HEK293 (cell line): ENCODE results near the gene ARV1.

Experiments
- FEZF1 ChIP-seq: fragments of 450-650 bp; formaldehyde crosslinking; IDR thresholded peaks from 2 replicates; pipeline ENCODE4 v1.5.1; 2016; ENCODE audit warnings: missing biosample characterization, missing genetic modification characterization
- GFI1B ChIP-seq: fragments of 450-650 bp; formaldehyde crosslinking; IDR thresholded peaks from 2 replicates; pipeline ENCODE4 v1.5.1; 2016; ENCODE audit warnings: missing biosample characterization, missing genetic modification characterization
- IKZF3 ChIP-seq: fragments of 450-650 bp; IDR thresholded peaks from 2 replicates; pipeline ENCODE4 v1.5.0; 2018; ENCODE audit warnings: missing biosample characterization, mild to moderate bottlenecking, missing genetic modification characterization, moderate library complexity
- SCRT1 ChIP-seq: fragments of 450-650 bp; formaldehyde crosslinking; IDR thresholded peaks from 2 replicates; pipeline ENCODE4 v1.5.1; 2016; ENCODE audit warnings: missing biosample characterization, missing genetic modification characterization, borderline replicate concordance
- SETDB1 ChIP-seq: IDR thresholded peaks from one replicate; pipeline ENCODE4 v1.6.1; 2017; ENCODE audit warnings: mild to moderate bottlenecking, low read length, moderate library complexity, mixed read lengths; ENCODE audit not compliant: insufficient read length
- SP7 ChIP-seq: fragments of 450-650 bp; formaldehyde crosslinking; IDR thresholded peaks from 2 replicates; pipeline ENCODE4 v1.5.1; 2016; ENCODE audit warnings: missing biosample characterization, missing genetic modification characterization
- ZNF114 ChIP-seq: fragments of 450-650 bp; formaldehyde crosslinking; IDR thresholded peaks from 2 replicates; pipeline ENCODE4 v1.5.0; 2017; ENCODE audit warnings: missing biosample characterization, missing genetic modification characterization
- ZNF140 ChIP-seq: fragments of 450-650 bp; formaldehyde crosslinking; IDR thresholded peaks from 2 replicates; pipeline ENCODE4 v1.5.1; 2016; ENCODE audit warnings: missing biosample characterization, missing genetic modification characterization
- ZNF239 ChIP-seq: fragments of 450-650 bp; formaldehyde crosslinking; IDR thresholded peaks from 2 replicates; pipeline ENCODE4 v1.5.1; 2016; ENCODE audit warnings: missing biosample characterization, missing genetic modification characterization
- ZNF416 ChIP-seq: fragments of 450-650 bp; formaldehyde crosslinking; IDR thresholded peaks from 2 replicates; pipeline ENCODE4 v1.5.1; 2016; ENCODE audit warnings: missing biosample characterization, missing genetic modification characterization
- ZNF48 ChIP-seq: fragments of 450-650 bp; formaldehyde crosslinking; IDR thresholded peaks from 2 replicates; pipeline ENCODE4 v1.5.1; 2016; ENCODE audit warnings: missing biosample characterization, missing genetic modification characterization
- ZNF561 ChIP-seq: fragments of 450-650 bp; IDR thresholded peaks from 2 replicates; pipeline ENCODE4 v1.5.1; 2018; ENCODE audit warnings: missing biosample characterization, missing genetic modification characterization, borderline replicate concordance
- ZNF596 ChIP-seq: fragments of 450-650 bp; IDR thresholded peaks from 2 replicates; pipeline ENCODE4 v1.5.0; 2018; ENCODE audit warnings: missing biosample characterization, mild to moderate bottlenecking, missing genetic modification characterization, moderate library complexity
- ZNF629 ChIP-seq: fragments of 450-650 bp; formaldehyde crosslinking; IDR thresholded peaks from 2 replicates; pipeline ENCODE4 v1.5.1; 2017; ENCODE audit warnings: missing biosample characterization, missing genetic modification characterization
- ZNF677 ChIP-seq: fragments of 450-650 bp; IDR thresholded peaks from 2 replicates; pipeline ENCODE4 v1.5.0; 2018; ENCODE audit warnings: missing biosample characterization, mild to moderate bottlenecking, missing genetic modification characterization, moderate library complexity
- ZNF707 ChIP-seq: fragments of 450-650 bp; formaldehyde crosslinking; IDR thresholded peaks from 2 replicates; pipeline ENCODE4 v1.5.1; 2016; ENCODE audit warnings: missing biosample characterization, missing genetic modification characterization
- ZNF768 ChIP-seq: fragments of 450-650 bp; formaldehyde crosslinking; IDR thresholded peaks from 2 replicates; pipeline ENCODE4 v1.5.1; 2018; ENCODE audit warnings: missing biosample characterization, mild to moderate bottlenecking, missing genetic modification characterization
- ZNF791 ChIP-seq: fragments of 450-650 bp; formaldehyde crosslinking; IDR thresholded peaks from 2 replicates; pipeline ENCODE4 v1.5.1; 2016; ENCODE audit warnings: missing biosample characterization, missing genetic modification characterization
- TF ChIP-seq, protein P1 (sequence below): fragments of 450-650 bp; formaldehyde crosslinking; IDR thresholded peaks from 2 replicates; pipeline ENCODE4 v1.5.0; 2017; ENCODE audit warnings: missing biosample characterization, missing genetic modification characterization, borderline replicate concordance
- TF ChIP-seq, protein P2 (sequence below): fragments of 450-650 bp; formaldehyde crosslinking; IDR thresholded peaks from 2 replicates; pipeline ENCODE4 v1.5.1; 2016; ENCODE audit warnings: missing biosample characterization, missing genetic modification characterization
- TF ChIP-seq, protein P3 (sequence below): sonication (generic); formaldehyde crosslinking; IDR thresholded peaks from 2 replicates; pipeline ENCODE4 v1.8.1; 2022; ENCODE audit warnings: mild to moderate bottlenecking, moderate library complexity, missing genetic modification reagents
- TF ChIP-seq, protein P4 (sequence below): fragments of 450-650 bp; formaldehyde crosslinking; IDR thresholded peaks from 2 replicates; pipeline ENCODE4 v1.5.1; 2016; ENCODE audit warnings: missing biosample characterization, missing genetic modification characterization
- TF ChIP-seq, protein P5 (sequence below): fragments of 450-650 bp; formaldehyde crosslinking; IDR thresholded peaks from 2 replicates; pipeline ENCODE4 v1.5.1; 2017; ENCODE audit warnings: missing biosample characterization, missing genetic modification characterization
- TF ChIP-seq, protein P6 (sequence below): fragments of 450-650 bp; formaldehyde crosslinking; IDR thresholded peaks from 2 replicates; pipeline ENCODE4 v1.5.1; 2016; ENCODE audit warnings: missing biosample characterization, missing genetic modification characterization
- TF ChIP-seq, protein P7 (sequence below): fragments of 450-650 bp; formaldehyde crosslinking; IDR thresholded peaks from 2 replicates; pipeline ENCODE4 v1.5.1; 2016; ENCODE audit warnings: missing biosample characterization, missing genetic modification characterization

Gene ARV1

DNA sequence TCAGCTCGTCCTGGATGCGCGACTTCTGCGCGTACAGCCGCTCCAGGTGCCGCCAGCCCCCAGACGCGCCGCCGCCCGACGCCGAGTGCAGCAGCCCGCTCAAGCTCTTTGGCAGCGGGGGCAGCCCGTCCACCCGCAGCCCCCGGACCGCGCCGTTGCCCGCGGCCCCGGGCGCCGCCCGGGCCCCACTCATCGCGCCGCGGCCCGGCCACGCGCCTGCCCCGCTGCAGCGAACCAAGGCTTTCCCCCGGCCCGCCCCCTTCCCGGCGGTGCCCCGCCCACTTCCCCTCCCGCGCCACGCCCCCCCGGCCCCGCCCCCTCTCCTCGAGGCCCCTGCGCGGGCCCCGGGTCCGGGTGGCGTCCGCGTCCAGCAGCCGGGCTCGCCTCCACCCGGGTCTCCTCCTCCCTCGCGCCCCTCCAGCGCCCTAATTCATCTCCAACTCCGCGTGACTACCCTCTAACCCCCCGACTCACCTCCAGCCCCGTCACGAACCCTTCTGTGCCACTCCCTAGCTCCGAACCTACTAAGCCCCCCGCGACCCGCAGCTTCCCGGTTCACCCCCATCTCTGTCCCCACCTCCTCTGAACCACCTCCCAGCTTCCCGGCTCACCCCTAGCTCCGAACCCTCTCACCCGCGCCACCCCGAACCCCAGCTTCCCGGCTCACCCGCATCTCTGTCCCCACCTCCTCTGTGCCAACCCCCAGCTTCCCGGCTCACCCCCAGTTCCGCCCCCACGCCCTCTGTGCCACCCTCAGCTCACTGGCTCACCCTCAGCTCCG, 61.3 kb downstream of the ARV1 start, which contains the start of gene FAM89A (continued):
- TF ChIP-seq, protein P1, sequence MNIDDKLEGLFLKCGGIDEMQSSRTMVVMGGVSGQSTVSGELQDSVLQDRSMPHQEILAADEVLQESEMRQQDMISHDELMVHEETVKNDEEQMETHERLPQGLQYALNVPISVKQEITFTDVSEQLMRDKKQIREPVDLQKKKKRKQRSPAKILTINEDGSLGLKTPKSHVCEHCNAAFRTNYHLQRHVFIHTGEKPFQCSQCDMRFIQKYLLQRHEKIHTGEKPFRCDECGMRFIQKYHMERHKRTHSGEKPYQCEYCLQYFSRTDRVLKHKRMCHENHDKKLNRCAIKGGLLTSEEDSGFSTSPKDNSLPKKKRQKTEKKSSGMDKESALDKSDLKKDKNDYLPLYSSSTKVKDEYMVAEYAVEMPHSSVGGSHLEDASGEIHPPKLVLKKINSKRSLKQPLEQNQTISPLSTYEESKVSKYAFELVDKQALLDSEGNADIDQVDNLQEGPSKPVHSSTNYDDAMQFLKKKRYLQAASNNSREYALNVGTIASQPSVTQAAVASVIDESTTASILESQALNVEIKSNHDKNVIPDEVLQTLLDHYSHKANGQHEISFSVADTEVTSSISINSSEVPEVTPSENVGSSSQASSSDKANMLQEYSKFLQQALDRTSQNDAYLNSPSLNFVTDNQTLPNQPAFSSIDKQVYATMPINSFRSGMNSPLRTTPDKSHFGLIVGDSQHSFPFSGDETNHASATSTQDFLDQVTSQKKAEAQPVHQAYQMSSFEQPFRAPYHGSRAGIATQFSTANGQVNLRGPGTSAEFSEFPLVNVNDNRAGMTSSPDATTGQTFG (tag by site-specific recombination) = 0 out of 2 replicates have a peak, but pooled peaks have one; percentile 38
- TF ChIP-seq ZNF768 (no peak; the same call in 1 of the 2 replicates), ZNF561 (no peak; the same call in 1 of the 2 replicates), ZNF677 (tag by site-specific recombination) (0 out of 2 replicates have a peak, but pooled peaks have one; percentile 30), ZNF48 (tag by site-specific recombination) (no peak), SP7 (peak; percentile 78), SETDB1 (no peak), SCRT1 (tag by site-specific recombination) (no peak), ZNF596 (tag by site-specific recombination) (no peak; the same call in 1 of the 2 replicates), ZNF416 (no peak), ZNF707 (tag by site-specific recombination) (no peak), ZNF114 (tag by site-specific recombination) (no peak), GFI1B (peak; percentile 38; the same call in 1 of the 2 replicates), ZNF629 (peak; percentile 52), ZNF140 (tag by site-specific recombination) (no peak; the same call in 1 of the 2 replicates), IKZF3 (no peak; the same call in 1 of the 2 replicates), ZNF791 (tag by site-specific recombination) (0 out of 2 replicates have a peak, but pooled peaks have one; percentile 52), FEZF1 (tag by site-specific recombination) (no peak), ZNF239 (no peak)
- TF ChIP-seq, protein P2, sequence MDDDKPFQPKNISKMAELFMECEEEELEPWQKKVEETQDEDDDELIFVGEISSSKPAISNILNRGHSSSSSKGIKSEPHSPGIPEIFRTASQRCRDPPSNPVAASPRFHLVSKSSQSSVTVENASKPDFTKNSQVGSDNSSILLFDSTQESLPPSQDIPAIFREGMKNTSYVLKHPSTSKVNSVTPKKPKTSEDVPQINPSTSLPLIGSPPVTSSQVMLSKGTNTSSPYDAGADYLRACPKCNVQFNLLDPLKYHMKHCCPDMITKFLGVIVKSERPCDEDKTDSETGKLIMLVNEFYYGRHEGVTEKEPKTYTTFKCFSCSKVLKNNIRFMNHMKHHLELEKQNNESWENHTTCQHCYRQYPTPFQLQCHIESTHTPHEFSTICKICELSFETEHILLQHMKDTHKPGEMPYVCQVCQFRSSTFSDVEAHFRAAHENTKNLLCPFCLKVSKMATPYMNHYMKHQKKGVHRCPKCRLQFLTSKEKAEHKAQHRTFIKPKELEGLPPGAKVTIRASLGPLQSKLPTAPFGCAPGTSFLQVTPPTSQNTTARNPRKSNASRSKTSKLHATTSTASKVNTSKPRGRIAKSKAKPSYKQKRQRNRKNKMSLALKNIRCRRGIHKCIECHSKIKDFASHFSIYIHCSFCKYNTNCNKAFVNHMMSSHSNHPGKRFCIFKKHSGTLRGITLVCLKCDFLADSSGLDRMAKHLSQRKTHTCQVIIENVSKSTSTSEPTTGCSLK (tag by site-specific recombination) = no peak
- TF ChIP-seq, protein P3, sequence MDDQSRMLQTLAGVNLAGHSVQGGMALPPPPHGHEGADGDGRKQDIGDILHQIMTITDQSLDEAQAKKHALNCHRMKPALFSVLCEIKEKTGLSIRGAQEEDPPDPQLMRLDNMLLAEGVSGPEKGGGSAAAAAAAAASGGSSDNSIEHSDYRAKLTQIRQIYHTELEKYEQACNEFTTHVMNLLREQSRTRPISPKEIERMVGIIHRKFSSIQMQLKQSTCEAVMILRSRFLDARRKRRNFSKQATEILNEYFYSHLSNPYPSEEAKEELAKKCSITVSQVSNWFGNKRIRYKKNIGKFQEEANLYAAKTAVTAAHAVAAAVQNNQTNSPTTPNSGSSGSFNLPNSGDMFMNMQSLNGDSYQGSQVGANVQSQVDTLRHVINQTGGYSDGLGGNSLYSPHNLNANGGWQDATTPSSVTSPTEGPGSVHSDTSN (CRISPR knock-in tag) = 0 out of 2 replicates have a peak, but pooled peaks have one; percentile 8
- TF ChIP-seq, protein P4, sequence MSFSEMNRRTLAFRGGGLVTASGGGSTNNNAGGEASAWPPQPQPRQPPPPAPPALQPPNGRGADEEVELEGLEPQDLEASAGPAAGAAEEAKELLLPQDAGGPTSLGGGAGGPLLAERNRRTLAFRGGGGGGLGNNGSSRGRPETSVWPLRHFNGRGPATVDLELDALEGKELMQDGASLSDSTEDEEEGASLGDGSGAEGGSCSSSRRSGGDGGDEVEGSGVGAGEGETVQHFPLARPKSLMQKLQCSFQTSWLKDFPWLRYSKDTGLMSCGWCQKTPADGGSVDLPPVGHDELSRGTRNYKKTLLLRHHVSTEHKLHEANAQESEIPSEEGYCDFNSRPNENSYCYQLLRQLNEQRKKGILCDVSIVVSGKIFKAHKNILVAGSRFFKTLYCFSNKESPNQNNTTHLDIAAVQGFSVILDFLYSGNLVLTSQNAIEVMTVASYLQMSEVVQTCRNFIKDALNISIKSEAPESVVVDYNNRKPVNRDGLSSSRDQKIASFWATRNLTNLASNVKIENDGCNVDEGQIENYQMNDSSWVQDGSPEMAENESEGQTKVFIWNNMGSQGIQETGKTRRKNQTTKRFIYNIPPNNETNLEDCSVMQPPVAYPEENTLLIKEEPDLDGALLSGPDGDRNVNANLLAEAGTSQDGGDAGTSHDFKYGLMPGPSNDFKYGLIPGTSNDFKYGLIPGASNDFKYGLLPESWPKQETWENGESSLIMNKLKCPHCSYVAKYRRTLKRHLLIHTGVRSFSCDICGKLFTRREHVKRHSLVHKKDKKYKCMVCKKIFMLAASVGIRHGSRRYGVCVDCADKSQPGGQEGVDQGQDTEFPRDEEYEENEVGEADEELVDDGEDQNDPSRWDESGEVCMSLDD (tag by site-specific recombination) = peak; percentile 94
- TF ChIP-seq, protein P5, sequence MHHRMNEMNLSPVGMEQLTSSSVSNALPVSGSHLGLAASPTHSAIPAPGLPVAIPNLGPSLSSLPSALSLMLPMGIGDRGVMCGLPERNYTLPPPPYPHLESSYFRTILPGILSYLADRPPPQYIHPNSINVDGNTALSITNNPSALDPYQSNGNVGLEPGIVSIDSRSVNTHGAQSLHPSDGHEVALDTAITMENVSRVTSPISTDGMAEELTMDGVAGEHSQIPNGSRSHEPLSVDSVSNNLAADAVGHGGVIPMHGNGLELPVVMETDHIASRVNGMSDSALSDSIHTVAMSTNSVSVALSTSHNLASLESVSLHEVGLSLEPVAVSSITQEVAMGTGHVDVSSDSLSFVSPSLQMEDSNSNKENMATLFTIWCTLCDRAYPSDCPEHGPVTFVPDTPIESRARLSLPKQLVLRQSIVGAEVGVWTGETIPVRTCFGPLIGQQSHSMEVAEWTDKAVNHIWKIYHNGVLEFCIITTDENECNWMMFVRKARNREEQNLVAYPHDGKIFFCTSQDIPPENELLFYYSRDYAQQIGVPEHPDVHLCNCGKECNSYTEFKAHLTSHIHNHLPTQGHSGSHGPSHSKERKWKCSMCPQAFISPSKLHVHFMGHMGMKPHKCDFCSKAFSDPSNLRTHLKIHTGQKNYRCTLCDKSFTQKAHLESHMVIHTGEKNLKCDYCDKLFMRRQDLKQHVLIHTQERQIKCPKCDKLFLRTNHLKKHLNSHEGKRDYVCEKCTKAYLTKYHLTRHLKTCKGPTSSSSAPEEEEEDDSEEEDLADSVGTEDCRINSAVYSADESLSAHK = no peak
- TF ChIP-seq, protein P6, sequence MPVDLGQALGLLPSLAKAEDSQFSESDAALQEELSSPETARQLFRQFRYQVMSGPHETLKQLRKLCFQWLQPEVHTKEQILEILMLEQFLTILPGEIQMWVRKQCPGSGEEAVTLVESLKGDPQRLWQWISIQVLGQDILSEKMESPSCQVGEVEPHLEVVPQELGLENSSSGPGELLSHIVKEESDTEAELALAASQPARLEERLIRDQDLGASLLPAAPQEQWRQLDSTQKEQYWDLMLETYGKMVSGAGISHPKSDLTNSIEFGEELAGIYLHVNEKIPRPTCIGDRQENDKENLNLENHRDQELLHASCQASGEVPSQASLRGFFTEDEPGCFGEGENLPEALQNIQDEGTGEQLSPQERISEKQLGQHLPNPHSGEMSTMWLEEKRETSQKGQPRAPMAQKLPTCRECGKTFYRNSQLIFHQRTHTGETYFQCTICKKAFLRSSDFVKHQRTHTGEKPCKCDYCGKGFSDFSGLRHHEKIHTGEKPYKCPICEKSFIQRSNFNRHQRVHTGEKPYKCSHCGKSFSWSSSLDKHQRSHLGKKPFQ (tag by site-specific recombination) = peak; percentile 51; the same call in 1 of the 2 replicates
- TF ChIP-seq, protein P7, sequence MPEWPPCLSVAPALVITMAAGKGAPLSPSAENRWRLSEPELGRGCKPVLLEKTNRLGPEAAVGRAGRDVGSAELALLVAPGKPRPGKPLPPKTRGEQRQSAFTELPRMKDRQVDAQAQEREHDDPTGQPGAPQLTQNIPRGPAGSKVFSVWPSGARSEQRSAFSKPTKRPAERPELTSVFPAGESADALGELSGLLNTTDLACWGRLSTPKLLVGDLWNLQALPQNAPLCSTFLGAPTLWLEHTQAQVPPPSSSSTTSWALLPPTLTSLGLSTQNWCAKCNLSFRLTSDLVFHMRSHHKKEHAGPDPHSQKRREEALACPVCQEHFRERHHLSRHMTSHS = no peak
